Adrenal gland (tissue), 12 donors: ENCODE results near the gene IL32. TPM values are rescaled to one million over a fixed set of nuclear protein-coding genes. Genes with fewer than 3 reads are reported as not detected.
"Not testable (repeated sequence)": the region's sequence is repeated elsewhere in the genome, so short reads cannot be mapped to it uniquely, and the experiment has no call there.

Experiments used
- DNase-seq, 7 donors: peaks; one replicate each; pipeline ENCODE4 v3.0.0-alpha.2; 2019 to 2020
- H3K27ac ChIP-seq, 5 donors: fragments of 200-600 bp; sonication (generic) in 4 of 5; 1 replicate in 3 of 5; 2 replicates in 2 of 5; pipeline versions ENCODE4 v1.5.1 to v1.8.0; 2016 to 2020; ENCODE audit warnings: mild to moderate bottlenecking in 1 of 5
- H3K27me3 ChIP-seq: fragments of 200-600 bp; 2 replicates; pipeline ENCODE4 v1.8.0; 2021
- H3K36me3 ChIP-seq, 2 donors: fragments of 200-600 bp; replicated peaks in 1 of 2; 1 replicate in 1 of 2; 2 replicates in 1 of 2; pipeline versions ENCODE4 v1.5.1 to v1.8.0; 2018 to 2022
- H3K4me1 ChIP-seq, 2 donors: fragments of 200-600 bp; replicated peaks in 1 of 2; 1 replicate in 1 of 2; 2 replicates in 1 of 2; pipeline versions ENCODE4 v1.5.1 to v1.8.0; 2018 to 2021
- H3K4me3 ChIP-seq, 4 donors: fragments of 200-600 bp; sonication (generic) in 3 of 4; one replicate each; pipeline ENCODE4 v1.5.1; 2016 to 2018
- H3K9me3 ChIP-seq, 3 donors: fragments of 200-600 bp; sonication (generic) in 1 of 3; replicated peaks in 1 of 3; 1 replicate in 2 of 3; 2 replicates in 1 of 3; pipeline versions ENCODE4 v1.5.1 to v1.8.0; 2016 to 2021
- POLR2A ChIP-seq, 2 donors: fragments of 450-650 bp; IDR thresholded peaks; one replicate each; pipeline ENCODE4 v1.6.1; 2017; ENCODE audit warnings: antibody characterized with exemption in 2 of 2, mild to moderate bottlenecking in 2 of 2, moderate library complexity in 1 of 2
- WGBS, 4 donors: extraction: QIAGEN DNeasy Blood & Tissue Kit in 2 of 4; methylation state at CpG; one replicate each; pipeline versions ENCODE4 v1.1.5 to v1.1.7; 2013 to 2017; 5-methylcytosine and 5-hydroxymethylcytosine counted together
- intact Hi-C, 2 donors: fragments of 100-400 bp; cut with DNase I; formaldehyde crosslinking; loops; one replicate each; pipeline versions ENCODE4 v1.14.1 to v1.15.0; 2022 to 2023
- polyA plus RNA-seq, 3 donors: library from polyadenylated mRNA; stranded (reverse); fragments of 200-250 nt in 2 of 3; fragments of 350-450 nt in 1 of 3; fragmentation: Illumina TruSeq in 1 of 3; extraction: RNeasy Lipid Tissue Mini Kit (QIAGEN cat#74804) in 1 of 3; gene quantifications; one replicate each; pipeline ENCODE4 v1.2.3, GENCODE V29; 2013 to 2014
- total RNA-seq, 9 donors: library from RNA; depleted of rRNA in 4 of 9; stranded (reverse); fragments of >200 nt in 4 of 9; fragments of 120-200 nt in 1 of 9; fragmentation: NEBNext Ultra II Directional in 1 of 9; extraction: Animal tissue kit (Norgen Biotek cat#: 25700) in 1 of 9; gene quantifications; one replicate each; pipeline versions ENCODE4 v1.1.0 to v1.2.4, GENCODE V29; 2013 to 2023
- TF ChIP-seq, protein P1 (sequence below), 6 experiments: fragments of 450-650 bp in 4 of 6; fragments of 200-600 bp in 2 of 6; sonication (generic) in 1 of 6; IDR thresholded peaks; 1 replicate in 5 of 6; 2 replicates in 1 of 6; pipeline versions ENCODE4 v1.5.1 to v1.8.0; 2016 to 2021; ENCODE audit warnings: antibody characterized with exemption in 6 of 6, mild to moderate bottlenecking in 2 of 6, moderate library complexity in 1 of 6
- donor health status: healthy with polysubstance abuse.
- donor health status: Bipolar disorder and iron deficiency.
- donor health status: DM: yes; HTN: yes; CAD: no.
- donor health status: DM: no; HTN: no; CAD: no.
- donor health status: DM: no; HTN: no; CAD: no.
- donor health status: DM: yes; HTN: yes; CAD: no.

Gene IL32
- total and polyA plus RNA-seq, 12 donors: 3.9 to 127 (median 23.1) TPM

GRCh38 chr16:3070608-3071111 is 5.2 kb downstream of the IL32 start:
- H3K36me3 ChIP-seq: no peaks in the 10 kb centered on the region
- H3K9me3 ChIP-seq: no peaks in the 10 kb centered on the region
- H3K4me1 ChIP-seq: peaks cover 0 to 1% of the 10 kb centered on the region in 2 donors
- intact Hi-C loops: loop anchor here in 1 of 2 donors (10.0 kb wide), 1 partner anchor 266 kb away; no protein-coding TSS in a partner anchor
- WGBS, 4 donors: 80 to 94% (median 91%) methylated on average over 5 to 9 of the region's 9 CpGs
- H3K27ac ChIP-seq: no peak overlapping the region
- TF ChIP-seq, protein P1, sequence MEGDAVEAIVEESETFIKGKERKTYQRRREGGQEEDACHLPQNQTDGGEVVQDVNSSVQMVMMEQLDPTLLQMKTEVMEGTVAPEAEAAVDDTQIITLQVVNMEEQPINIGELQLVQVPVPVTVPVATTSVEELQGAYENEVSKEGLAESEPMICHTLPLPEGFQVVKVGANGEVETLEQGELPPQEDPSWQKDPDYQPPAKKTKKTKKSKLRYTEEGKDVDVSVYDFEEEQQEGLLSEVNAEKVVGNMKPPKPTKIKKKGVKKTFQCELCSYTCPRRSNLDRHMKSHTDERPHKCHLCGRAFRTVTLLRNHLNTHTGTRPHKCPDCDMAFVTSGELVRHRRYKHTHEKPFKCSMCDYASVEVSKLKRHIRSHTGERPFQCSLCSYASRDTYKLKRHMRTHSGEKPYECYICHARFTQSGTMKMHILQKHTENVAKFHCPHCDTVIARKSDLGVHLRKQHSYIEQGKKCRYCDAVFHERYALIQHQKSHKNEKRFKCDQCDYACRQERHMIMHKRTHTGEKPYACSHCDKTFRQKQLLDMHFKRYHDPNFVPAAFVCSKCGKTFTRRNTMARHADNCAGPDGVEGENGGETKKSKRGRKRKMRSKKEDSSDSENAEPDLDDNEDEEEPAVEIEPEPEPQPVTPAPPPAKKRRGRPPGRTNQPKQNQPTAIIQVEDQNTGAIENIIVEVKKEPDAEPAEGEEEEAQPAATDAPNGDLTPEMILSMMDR (IDR thresholded peaks at IDR 0.05): no peak
- TF ChIP-seq POLR2A (IDR thresholded peaks at IDR 0.05): no peak
- no peak for DNase-seq
- no peak overlapping the region for H3K4me3 ChIP-seq
- no peaks in the 10 kb centered on the region for H3K27me3 ChIP-seq

DNA sequence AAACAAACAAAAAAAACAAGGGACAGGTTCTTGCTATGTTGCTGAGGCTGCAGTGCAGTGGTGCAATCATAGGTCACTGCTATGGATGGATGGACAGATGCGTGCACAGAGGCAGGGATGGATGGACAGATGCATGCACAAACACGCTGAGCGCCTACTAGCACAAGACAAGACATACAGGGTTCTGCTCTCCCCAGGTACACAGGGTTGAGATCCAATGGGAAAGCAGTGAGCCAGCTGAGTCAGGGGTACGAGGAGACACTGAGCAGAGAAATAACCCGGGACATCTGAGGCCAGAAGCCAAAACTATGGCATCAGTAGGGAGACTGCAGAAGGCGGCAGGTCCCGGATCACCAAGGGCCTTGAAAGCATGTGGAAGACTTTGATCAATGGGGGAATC is 6.2 kb downstream of the IL32 start:
- TF ChIP-seq POLR2A (IDR thresholded peaks at IDR 0.05): no peak
- TF ChIP-seq, protein P1 (IDR thresholded peaks at IDR 0.05): no peak
- no peak for DNase-seq
- intact Hi-C loops: loop anchor here in 1 of 2 donors (10.0 kb wide), 1 partner anchor 267 kb away; no protein-coding TSS in a partner anchor
- Histone ChIP-seq H3K4me1 (no peaks in the 10 kb centered on the region), H3K27ac (no peak overlapping the region), H3K9me3 (no peaks in the 10 kb centered on the region), H3K36me3 (no peaks in the 10 kb centered on the region), H3K27me3 (no peaks in the 10 kb centered on the region), H3K4me3 (no peak overlapping the region)
- 82 to 92% (median 87%) methylated on average over 7 of the region's 7 CpGs for WGBS, 4 donors

DNA sequence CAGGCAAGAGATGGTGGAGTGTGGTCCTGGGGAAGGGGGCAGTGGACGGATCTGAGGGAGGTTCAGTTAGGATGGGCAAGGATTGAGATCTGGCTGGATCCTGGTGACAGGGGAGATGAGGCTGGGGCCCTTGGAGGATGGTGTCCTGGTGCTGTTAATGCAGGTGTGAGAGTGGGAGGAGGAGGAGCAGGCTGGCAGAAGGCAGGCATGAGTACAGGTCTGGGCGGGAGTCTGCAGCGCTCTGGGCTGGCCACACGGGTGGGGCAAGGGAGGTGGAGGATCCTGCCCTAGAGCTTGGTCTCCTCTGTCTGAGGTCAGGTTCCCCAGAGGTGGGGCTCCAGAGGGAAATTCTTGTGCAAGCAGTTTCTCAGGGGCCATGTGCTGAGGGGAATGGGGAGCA is 6.7 kb downstream of the IL32 start:
- not testable (repeated sequence) for H3K4me1 ChIP-seq, H3K9me3 ChIP-seq, H3K36me3 ChIP-seq, H3K27ac ChIP-seq, H3K4me3 ChIP-seq, DNase-seq, H3K27me3 ChIP-seq
- intact Hi-C loops: loop anchor here in 1 of 2 donors (10.0 kb wide), 1 partner anchor 267 kb away; no protein-coding TSS in a partner anchor
- WGBS, 4 donors: 60 to 85% (median 71%) methylated on average over 3 to 4 of the region's 4 CpGs

DNA sequence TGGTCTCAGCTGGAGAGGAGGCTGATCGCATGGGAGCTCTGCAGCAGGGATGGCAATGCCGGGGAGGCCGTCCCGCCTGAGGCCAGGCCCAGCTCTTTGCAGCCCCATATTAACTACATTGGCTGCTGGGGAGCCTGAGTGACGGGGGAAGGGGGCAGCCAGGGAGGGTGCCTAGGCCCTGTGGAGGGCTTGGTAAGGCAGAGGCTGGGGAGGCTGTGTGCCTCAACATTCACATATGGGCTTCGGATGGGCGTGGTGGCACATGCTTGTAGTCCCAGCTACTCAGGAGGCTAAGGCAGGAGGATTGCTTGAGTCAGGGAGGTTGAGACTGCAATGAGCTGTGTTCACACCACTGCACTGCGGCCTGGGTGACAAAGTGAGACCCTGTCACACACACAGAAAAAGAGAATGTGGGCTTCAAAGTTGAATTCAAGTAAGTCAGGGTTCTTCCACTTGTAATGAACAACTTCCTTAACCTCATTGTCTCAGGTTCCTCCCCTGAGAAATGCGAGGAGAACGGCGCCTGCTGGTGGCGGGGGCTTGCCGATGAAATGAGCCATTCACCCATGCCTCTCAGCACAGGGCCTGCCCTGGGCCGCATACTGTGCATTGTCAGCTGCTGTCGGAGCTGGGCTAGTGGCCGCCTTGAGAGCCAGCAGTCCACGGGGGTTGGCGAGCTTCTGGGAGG is 7.3 kb downstream of the IL32 start:
- H3K4me1 ChIP-seq, H3K36me3 ChIP-seq, DNase-seq, H3K27me3 ChIP-seq, H3K27ac ChIP-seq, H3K4me3 ChIP-seq, H3K9me3 ChIP-seq: not testable (repeated sequence)
- WGBS, 4 donors: 68 to 86% (median 73%) methylated on average over 6 to 16 of the region's 18 CpGs
- intact Hi-C loops: loop anchor here in 1 of 2 donors (10.0 kb wide), 1 partner anchor 268 kb away; no protein-coding TSS in a partner anchor

GRCh38 chr16:3073448-3073847 is 8.0 kb downstream of the IL32 start:
- intact Hi-C loops: loop anchor here in 1 of 2 donors (10.0 kb wide), 1 partner anchor 269 kb away; no protein-coding TSS in a partner anchor
- 72 to 84% (median 76%) methylated on average over 7 of the region's 7 CpGs for WGBS, 4 donors
- Histone ChIP-seq H3K27ac (no peak overlapping the region), H3K4me1 (no peaks in the 10 kb centered on the region), H3K27me3 (no peaks in the 10 kb centered on the region), H3K4me3 (no peak overlapping the region), H3K36me3 (no peaks in the 10 kb centered on the region), H3K9me3 (no peaks in the 10 kb centered on the region)
- no peak for DNase-seq
- TF ChIP-seq, protein P1 (IDR thresholded peaks at IDR 0.05): no peak
- no peak for TF ChIP-seq POLR2A (IDR thresholded peaks at IDR 0.05)
